Neural crest cell (in vitro differentiated cells): ENCODE measurements around the gene RUNX3. TPM values are rescaled to one million over a fixed set of nuclear protein-coding genes. Genes with fewer than 3 reads are reported as not detected.

Source experiments
- DNase-seq: peaks from one replicate; pipeline ENCODE4 v3.0.0; 2021; ENCODE audit warnings: low read depth, mixed read lengths, low spot score
- H3K27ac Mint-ChIP-seq: one replicate; pipeline ENCODE4 v1.8.0; 2021; ENCODE audit warnings: mild to moderate bottlenecking, mixed read lengths; ENCODE audit not compliant: unreplicated experiment
- H3K27me3 Mint-ChIP-seq: 2 replicates; pipeline ENCODE4 v1.8.0; 2021; ENCODE audit warnings: low read depth, mild to moderate bottlenecking, mixed read lengths
- H3K36me3 Mint-ChIP-seq: 2 replicates; pipeline ENCODE4 v1.8.0; 2021; ENCODE audit warnings: low read depth, mild to moderate bottlenecking, mixed read lengths
- H3K4me1 Mint-ChIP-seq: 2 replicates; pipeline ENCODE4 v1.8.0; 2021; ENCODE audit warnings: mixed read lengths
- H3K4me3 Mint-ChIP-seq: one replicate; pipeline ENCODE4 v1.8.0; 2021; ENCODE audit warnings: mild to moderate bottlenecking, mixed read lengths
- H3K9me3 Mint-ChIP-seq: 2 replicates; pipeline ENCODE4 v1.8.0; 2021; ENCODE audit warnings: mixed read lengths
- CTCF ChIP-seq: fragments of 200-600 bp; sonication (generic); conservative IDR thresholded peaks from 2 replicates; pipeline ENCODE4 v1.5.0; 2021; ENCODE audit warnings: antibody characterized with exemption, mild to moderate bottlenecking
- total RNA-seq: library from RNA; stranded (reverse); gene quantifications from 2 replicates; pipeline ENCODE4 v1.2.1, GENCODE V29; 2021

RUNX3 gene
- total RNA-seq, 1 donor from 2014 or later: 0.16 TPM

DNA sequence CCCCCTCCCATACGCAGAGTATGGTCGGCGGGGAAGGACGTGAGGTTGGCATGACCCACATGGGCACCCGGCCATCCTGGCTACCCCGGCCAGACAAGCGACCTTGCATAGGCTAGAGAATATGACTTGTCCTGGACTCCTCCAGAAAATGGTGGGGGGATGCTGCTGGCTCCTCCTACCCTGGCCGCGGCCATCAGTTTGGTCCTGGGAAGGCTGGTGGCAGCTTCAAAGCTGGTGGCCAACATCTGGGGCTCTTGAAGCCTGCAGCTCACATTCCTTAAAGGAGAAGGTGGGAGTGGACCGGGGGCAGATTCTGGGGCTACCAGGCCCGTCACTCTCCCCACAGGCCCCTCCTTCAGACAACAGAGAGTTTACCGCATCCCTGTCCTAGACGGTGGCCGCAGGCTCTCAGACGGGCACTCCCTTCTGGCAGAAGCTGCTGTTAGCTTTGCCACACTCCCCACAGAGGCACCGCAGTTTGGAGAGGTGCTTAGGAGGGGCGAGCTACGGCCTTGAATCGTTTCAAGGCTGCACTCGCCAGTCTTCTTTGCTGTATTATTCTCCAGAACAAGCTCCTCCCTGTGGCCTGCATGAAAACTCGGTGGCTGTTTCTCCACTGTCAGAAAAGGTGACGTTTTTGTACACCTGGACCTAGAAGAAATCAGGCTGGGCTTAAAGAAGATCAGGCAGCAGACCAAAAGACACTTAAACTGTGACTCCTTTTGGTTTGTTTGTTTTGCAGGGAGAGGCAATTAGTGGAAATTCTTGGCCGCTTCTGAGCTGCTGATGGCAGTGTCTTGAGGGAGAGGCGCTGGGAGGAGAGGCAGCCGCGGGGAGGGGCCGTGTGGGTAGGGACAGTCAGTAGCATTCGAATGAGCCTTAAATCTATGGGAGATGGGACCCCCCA is 68.0 kb downstream of the RUNX3 start:
- no peaks in the 10 kb centered on the region for H3K36me3 Mint-ChIP-seq
- no peak for TF ChIP-seq CTCF
- no peaks in the 10 kb centered on the region for H3K9me3 Mint-ChIP-seq
- DNase-seq: no peak
- no peak overlapping the region for H3K4me3 Mint-ChIP-seq
- peaks cover 7% of the 10 kb centered on the region for H3K4me1 Mint-ChIP-seq
- no peak overlapping the region for H3K27ac Mint-ChIP-seq
- peaks cover 2% of the 10 kb centered on the region for H3K27me3 Mint-ChIP-seq

- H3K36me3 Mint-ChIP-seq: no peaks in the 10 kb centered on the region
- no peaks in the 10 kb centered on the region for H3K27me3 Mint-ChIP-seq
- TF ChIP-seq CTCF: no peak
- H3K4me1 Mint-ChIP-seq: peaks cover 7% of the 10 kb centered on the region
- H3K4me3 Mint-ChIP-seq: no peak overlapping the region
- no peak overlapping the region for H3K27ac Mint-ChIP-seq
- no peak for DNase-seq
- H3K9me3 Mint-ChIP-seq: no peaks in the 10 kb centered on the region
These were observed 69.2 kb downstream of the RUNX3 start for GRCh38 chr1:24860841-24861240.

- Mint-ChIP-seq H3K4me3 (no peak overlapping the region), H3K4me1 (peaks cover 4% of the 10 kb centered on the region), H3K36me3 (no peaks in the 10 kb centered on the region), H3K27me3 (no peaks in the 10 kb centered on the region), H3K27ac (no peak overlapping the region), H3K9me3 (no peaks in the 10 kb centered on the region)
- DNase-seq: no peak
- no peak for TF ChIP-seq CTCF
These were observed 70.7 kb downstream of the RUNX3 start for GRCh38 chr1:24859063-24860010.

DNA sequence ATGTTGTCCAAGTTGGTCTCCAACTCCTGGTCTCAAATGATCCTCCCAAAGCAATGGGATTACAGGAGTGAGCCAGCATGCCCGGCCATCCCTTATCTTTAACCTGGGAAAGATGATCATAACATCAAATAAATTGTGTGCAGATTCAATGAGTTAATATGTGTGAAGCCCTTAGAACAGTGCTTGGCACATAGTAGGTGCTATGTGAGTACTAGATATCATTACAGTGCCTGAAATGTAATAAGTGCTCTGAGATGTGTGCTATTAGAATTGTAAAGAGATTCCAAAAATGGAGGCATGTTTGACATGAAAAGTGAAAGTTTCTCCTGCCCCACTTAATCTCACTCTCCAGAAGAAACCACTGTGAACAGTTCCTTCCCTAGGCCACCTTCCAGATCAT is 71.8 kb downstream of the RUNX3 start:
- no peak for TF ChIP-seq CTCF
- Mint-ChIP-seq H3K27ac (no peak overlapping the region), H3K36me3 (no peaks in the 10 kb centered on the region), H3K4me3 (no peak overlapping the region), H3K9me3 (no peaks in the 10 kb centered on the region), H3K27me3 (no peaks in the 10 kb centered on the region), H3K4me1 (no peaks in the 10 kb centered on the region)
- DNase-seq: no peak

GRCh38 chr1:24857507-24858133 is 72.5 kb downstream of the RUNX3 start:
- Mint-ChIP-seq H3K4me3 (no peak overlapping the region), H3K27me3 (no peaks in the 10 kb centered on the region), H3K27ac (no peak overlapping the region), H3K36me3 (no peaks in the 10 kb centered on the region), H3K9me3 (no peaks in the 10 kb centered on the region), H3K4me1 (no peaks in the 10 kb centered on the region)
- no peak for TF ChIP-seq CTCF
- DNase-seq: no peak
